HepG2 (cell line): ENCODE data around the gene CMPK1. TPM values are rescaled to one million over a fixed set of nuclear protein-coding genes. Genes with fewer than 3 reads are reported as not detected.

Experiments
- ATAC-seq: fragments of 200-7000 bp; cut with Tn5 transposase; 3 replicates; pipeline ENCODE4 v1.9.1; 2020; ENCODE audit warnings: mild to moderate bottlenecking, moderate library complexity
- BruUV-seq: library from RNA; stranded (reverse); fragments of 400-500 nt; replicated peaks from 2 replicates; lab custom pipeline; 2021; lab: Mats Ljungman, UMichigan
- CTCF ChIA-PET: fragments of 300-600 bp; formaldehyde crosslinking; extraction: SDS; loops from one replicate; lab custom pipeline; 2021; ENCODE audit warnings: low total read pairs, inconsistent platforms, low intra/inter-chr PET ratio; lab: Yijun Ruan, JAX
- POLR2A ChIA-PET: fragments of 350-600 bp; sonication (Branson Sonifier 250); formaldehyde crosslinking; loops from one replicate; lab custom pipeline; 2020; ENCODE audit warnings: antibody characterized with exemption, inconsistent platforms; lab: Yijun Ruan, JAX
- DNase-seq: peaks from one replicate; pipeline ENCODE4 v3.0.0-alpha.2; 2015; ENCODE audit warnings: low spot score
- FAIRE-seq: peaks from 3 replicates; lab custom pipeline; 2011; peaks lifted over from hg19 to GRCh38; lab: Jason Lieb, UNC
- H2AFZ ChIP-seq: one replicate; pipeline ENCODE4 v1.6.1; 2011; ENCODE audit warnings: low read length, inconsistent platforms
- H3K27ac ChIP-seq: fragments of 300-600 bp; 3 replicates; pipeline ENCODE4 v1.8.0; 2011; ENCODE audit warnings: mixed run types, mild to moderate bottlenecking, mixed read lengths, low read length, inconsistent platforms; ENCODE audit not compliant: insufficient read depth; ENCODE audit errors: extremely low read length
- H3K27me3 ChIP-seq, 2 experiments: fragments of 200-600 bp in 1 of 2; 2 replicates in 1 of 2; 3 replicates in 1 of 2; pipeline versions ENCODE4 v1.6.0 to v1.8.0; 2011; ENCODE audit warnings: low read length in 2 of 2, mild to moderate bottlenecking in 2 of 2, moderate library complexity in 2 of 2, inconsistent platforms in 1 of 2; ENCODE audit not compliant: insufficient read depth in 2 of 2, control insufficient read depth in 1 of 2
- H3K36me3 ChIP-seq, 2 experiments: fragments of 200-600 bp in 1 of 2; replicated peaks in 1 of 2; 2 replicates in 1 of 2; 3 replicates in 1 of 2; pipeline versions ENCODE4 v1.5.1 to v1.8.0; 2011; ENCODE audit warnings: low read length in 2 of 2, inconsistent platforms in 1 of 2; ENCODE audit not compliant: insufficient read depth in 2 of 2, control insufficient read depth in 1 of 2
- H3K4me1 ChIP-seq: 2 replicates; pipeline ENCODE4 v1.5.1; 2012; ENCODE audit warnings: low read length, inconsistent platforms; ENCODE audit not compliant: insufficient read depth
- H3K4me2 ChIP-seq: 2 replicates; pipeline ENCODE4 v1.6.0; 2011; ENCODE audit warnings: low read depth, low read length, inconsistent platforms
- H3K4me3 ChIP-seq, 3 experiments: fragments of 200-600 bp in 1 of 3; sonication (generic), shearing (Covaris generic) in 1 of 3; replicated peaks in 1 of 3; 2 replicates each; pipeline ENCODE4 v1.5.1; 2011 to 2016; ENCODE audit warnings: low read length in 3 of 3, inconsistent platforms in 2 of 3, low read depth in 2 of 3, mild to moderate bottlenecking in 2 of 3, control low read depth in 1 of 3, mixed read lengths in 1 of 3; ENCODE audit not compliant: insufficient read depth in 1 of 3
- H3K79me2 ChIP-seq: one replicate; pipeline ENCODE4 v1.6.1; 2011; ENCODE audit warnings: low read length, inconsistent platforms; ENCODE audit not compliant: insufficient read depth
- H3K9ac ChIP-seq: 2 replicates; pipeline ENCODE4 v1.6.0; 2011; ENCODE audit warnings: mild to moderate bottlenecking, low read depth, low read length, inconsistent platforms; ENCODE audit not compliant: insufficient read depth
- H3K9me3 ChIP-seq: 2 replicates; pipeline ENCODE4 v1.5.1; 2012; ENCODE audit warnings: mild to moderate bottlenecking, low read length
- H4K20me1 ChIP-seq: 2 replicates; pipeline ENCODE4 v1.6.0; 2011; ENCODE audit warnings: inconsistent platforms, mild to moderate bottlenecking, low read length, moderate library complexity; ENCODE audit not compliant: insufficient read depth
- GATAD1 ChIP-seq: IDR thresholded peaks from 2 replicates; pipeline ENCODE4 v1.6.1; 2016; ENCODE audit warnings: missing genetic modification reagents, missing compliant biosample characterization
- HNRNPK ChIP-seq: fragments of 200-400 bp; formaldehyde crosslinking; IDR thresholded peaks from 2 replicates; pipeline ENCODE4 v1.6.1; 2018; ENCODE audit warnings: low read length, low read depth, moderate library complexity, mild to moderate bottlenecking; ENCODE audit not compliant: poor library complexity, severe bottlenecking
- KLF9 ChIP-seq: IDR thresholded peaks from 2 replicates; pipeline ENCODE4 v1.6.1; 2016; ENCODE audit warnings: low read depth
- MAX ChIP-seq: IDR thresholded peaks from 2 replicates; pipeline ENCODE4 v1.6.1; 2012; ENCODE audit warnings: inconsistent platforms
- MYNN ChIP-seq: sonication (generic); formaldehyde crosslinking; IDR thresholded peaks from 2 replicates; pipeline ENCODE4 v1.4.0; 2020; ENCODE audit warnings: mild to moderate bottlenecking, low read depth, missing genetic modification reagents
- ONECUT2 ChIP-seq: sonication (generic); formaldehyde crosslinking; IDR thresholded peaks from 2 replicates; pipeline ENCODE4 v1.4.0; 2020; ENCODE audit warnings: missing genetic modification reagents
- SNAPC4 ChIP-seq: sonication (generic); formaldehyde crosslinking; IDR thresholded peaks from 2 replicates; pipeline ENCODE4 v1.4.0; 2020; ENCODE audit warnings: mild to moderate bottlenecking, missing genetic modification reagents
- ZNF142 ChIP-seq: sonication (generic); formaldehyde crosslinking; IDR thresholded peaks from 2 replicates; pipeline ENCODE4 v1.4.0; 2020; ENCODE audit warnings: missing genetic modification reagents
- ZNF337 ChIP-seq: sonication (generic); formaldehyde crosslinking; IDR thresholded peaks from 2 replicates; pipeline ENCODE4 v1.5.1; 2020; ENCODE audit warnings: missing genetic modification reagents, low read depth, mild to moderate bottlenecking, borderline replicate concordance
- ZNF367 ChIP-seq: sonication (generic); formaldehyde crosslinking; IDR thresholded peaks from 2 replicates; pipeline ENCODE4 v1.4.0; 2020; ENCODE audit warnings: missing genetic modification reagents, borderline replicate concordance
- whole genome bisulfite sequencing: methylation state at CpG from one replicate; pipeline ENCODE4 v1.1.6; 2017; ENCODE audit warnings: low lambda C conversion rate; 5-methylcytosine and 5-hydroxymethylcytosine counted together
- in situ Hi-C: cut with HindIII; loops from 2 replicates; pipeline ENCODE4 v1.10.0; 2017; ENCODE audit warnings: low pct_unique_long_range_greater_than_20kb; ENCODE audit not compliant: extremely low pct_ligation_motif_present
- intact Hi-C: fragments of 100-400 bp; cut with micrococcal nuclease; formaldehyde crosslinking; loops from one replicate; pipeline ENCODE4 v1.10.0; 2022; ENCODE audit not compliant: unreplicated experiment
- polyA plus RNA-seq, 8 experiments: library from polyadenylated mRNA; depleted of rRNA in 3 of 8; stranded (reverse) in 7 of 8; unstranded in 1 of 8; fragments of >200 nt; fragmentation: Illumina TruSeq in 4 of 8; extraction: Trizol in 4 of 8; gene quantifications; 2 replicates each; pipeline versions ENCODE4 v1.2.1 to v1.2.3, GENCODE V29; 2011 to 2016; ENCODE audit warnings: low read depth in 4 of 8, missing spikeins in 1 of 8, mixed read lengths in 1 of 8; ENCODE audit not compliant: insufficient read depth in 1 of 8
- total RNA-seq, 5 experiments: library from RNA; depleted of rRNA; stranded (reverse); fragments of >200 nt; fragmentation: Illumina TruSeq; extraction: Trizol; gene quantifications; 2 replicates each; pipeline ENCODE4 v1.2.3, GENCODE V29; 2016; ENCODE audit warnings: low read depth in 1 of 5

CMPK1 gene
- total and polyA plus RNA-seq, 2 of the 13 experiments (the other 11 are each of a cell fraction or from before 2014, with no cell fraction given) = 38.3 to 92.0 TPM

- 62% methylated on average over 4 of the region's 4 CpGs for WGBS
- ChIA-PET CTCF (no interaction called here), POLR2A (no interaction called here)
- Histone ChIP-seq H3K9ac (no peak overlapping the region), H3K9me3 (no peaks in the 10 kb centered on the region), H3K4me3 (no peak overlapping the region), H3K4me2 (no peak overlapping the region), H2AFZ (no peak overlapping the region), H3K36me3 (no peaks in the 10 kb centered on the region), H3K79me2 (no peaks in the 10 kb centered on the region), H3K27ac (no peak overlapping the region), H3K27me3 (peaks cover 0 to 13% of the 10 kb centered on the region in 2 experiments; a peak in 2 of 5 replicates), H4K20me1 (no peaks in the 10 kb centered on the region), H3K4me1 (peaks cover 6% of the 10 kb centered on the region; the same call in 1 of the 2 replicates)
- FAIRE-seq = no peak
- TF ChIP-seq MAX (no peak), HNRNPK (no peak), SNAPC4 (no peak), ZNF367 (no peak), KLF9 (CRISPR knock-in tag) (no peak), GATAD1 (CRISPR knock-in tag) (no peak), ZNF337 (CRISPR knock-in tag) (no peak), ONECUT2 (CRISPR knock-in tag) (no peak), ZNF142 (CRISPR knock-in tag) (no peak), MYNN (no peak)
- in situ Hi-C loops = no loop called here
- no peak for DNase-seq
- ATAC-seq = no peak
- BruUV-seq = no TSS peak
- intact Hi-C loops = no loop called here
These were observed 69.0 kb downstream of the CMPK1 start for GRCh38 chr1:47402591-47402990.
